ENCODE results near the gene OR2B2. TPM values are rescaled to one million over a fixed set of nuclear protein-coding genes. Genes with fewer than 3 reads are reported as not detected.

Gene OR2B2
- total and polyA plus RNA-seq, 4 donors: not detected

GRCh38 chr6:27894839-27895762 is 17.1 kb downstream of the OR2B2 start:
- Histone ChIP-seq H3K36me3 (ENCODE audit: control insufficient read depth, insufficient read depth, low read length) (no peaks in the 10 kb centered on the region), H3K9me3 (ENCODE audit: control insufficient read depth, insufficient read depth, low read length) (no peaks in the 10 kb centered on the region), H3K4me1 (ENCODE audit: control insufficient read depth, insufficient read depth, low read length) (peaks cover 43% of the 10 kb centered on the region), H3K4me3 (ENCODE audit: low read depth, low read length) (peak overlapping the region; percentile 87), H3K27me3 (ENCODE audit: control insufficient read depth, insufficient read depth, low read length) (no peaks in the 10 kb centered on the region), H3K27ac (ENCODE audit: low read depth, low read length) (peak overlapping the region; percentile 99)
- WGBS (ENCODE audit: insufficient coverage): 0% methylated on average over 18 of the region's 28 CpGs
- DNase-seq (ENCODE audit: low read depth in 4 of 6, low spot score in 6 of 6): peak in 5 of 6 donors; percentile 69 to 97 (median 89)

- H3K27me3 ChIP-seq (ENCODE audit: control insufficient read depth, insufficient read depth, low read length): no peaks in the 10 kb centered on the region
- peak overlapping the region; percentile 99 for H3K27ac ChIP-seq (ENCODE audit: low read depth, low read length)
- 0% methylated on average over 44 of the region's 48 CpGs for WGBS (ENCODE audit: insufficient coverage)
- H3K4me1 ChIP-seq (ENCODE audit: control insufficient read depth, insufficient read depth, low read length): peaks cover 52% of the 10 kb centered on the region
- H3K9me3 ChIP-seq (ENCODE audit: control insufficient read depth, insufficient read depth, low read length): no peaks in the 10 kb centered on the region
- peak overlapping the region; percentile 87 for H3K4me3 ChIP-seq (ENCODE audit: low read depth, low read length)
- DNase-seq (ENCODE audit: low read depth in 4 of 6, low spot score in 6 of 6): peak in 5 of 6 donors; percentile 89 to 99 (median 95)
- no peaks in the 10 kb centered on the region for H3K36me3 ChIP-seq (ENCODE audit: control insufficient read depth, insufficient read depth, low read length)
Measured at GRCh38 chr6:27893836-27894807, 18.1 kb downstream of the OR2B2 start.

- no peaks in the 10 kb centered on the region for H3K27me3 ChIP-seq (ENCODE audit: control insufficient read depth, insufficient read depth, low read length)
- no peaks in the 10 kb centered on the region for H3K9me3 ChIP-seq (ENCODE audit: control insufficient read depth, insufficient read depth, low read length)
- under 1% methylated on average over 35 of the region's 41 CpGs for whole genome bisulfite sequencing (ENCODE audit: insufficient coverage)
- H3K4me1 ChIP-seq (ENCODE audit: control insufficient read depth, insufficient read depth, low read length): peaks cover 52% of the 10 kb centered on the region
- H3K27ac ChIP-seq (ENCODE audit: low read depth, low read length): peak overlapping the region; percentile 99
- peak overlapping the region; percentile 87 for H3K4me3 ChIP-seq (ENCODE audit: low read depth, low read length)
- no peaks in the 10 kb centered on the region for H3K36me3 ChIP-seq (ENCODE audit: control insufficient read depth, insufficient read depth, low read length)
- peak in 5 of 6 donors; percentile 83 to 98 (median 90) for DNase-seq (ENCODE audit: low read depth in 4 of 6, low spot score in 6 of 6)
Measured at GRCh38 chr6:27893059-27893835, 18.9 kb downstream of the OR2B2 start.

- H3K9me3 ChIP-seq (ENCODE audit: control insufficient read depth, insufficient read depth, low read length): no peaks in the 10 kb centered on the region
- peak overlapping the region; percentile 87 for H3K4me3 ChIP-seq (ENCODE audit: low read depth, low read length)
- peak overlapping the region; percentile 99 for H3K27ac ChIP-seq (ENCODE audit: low read depth, low read length)
- DNase-seq (ENCODE audit: low read depth in 4 of 6, low spot score in 6 of 6): no peak
- WGBS (ENCODE audit: insufficient coverage): under 1% methylated on average over 26 of the region's 26 CpGs
- no peaks in the 10 kb centered on the region for H3K27me3 ChIP-seq (ENCODE audit: control insufficient read depth, insufficient read depth, low read length)
- H3K4me1 ChIP-seq (ENCODE audit: control insufficient read depth, insufficient read depth, low read length): peaks cover 52% of the 10 kb centered on the region
- H3K36me3 ChIP-seq (ENCODE audit: control insufficient read depth, insufficient read depth, low read length): no peaks in the 10 kb centered on the region
Measured at GRCh38 chr6:27892649-27893058, 19.5 kb downstream of the OR2B2 start.

GRCh38 chr6:27891320-27891875 is 20.8 kb downstream of the OR2B2 start:
- no peak for DNase-seq (ENCODE audit: low read depth in 4 of 6, low spot score in 6 of 6)
- WGBS (ENCODE audit: insufficient coverage): no CpG with 5 or more reads among the region's 7 CpGs
- H3K9me3 ChIP-seq (ENCODE audit: control insufficient read depth, insufficient read depth, low read length): no peaks in the 10 kb centered on the region
- H3K27me3 ChIP-seq (ENCODE audit: control insufficient read depth, insufficient read depth, low read length): no peaks in the 10 kb centered on the region
- H3K36me3 ChIP-seq (ENCODE audit: control insufficient read depth, insufficient read depth, low read length): no peaks in the 10 kb centered on the region
- peak overlapping the region; percentile 87 for H3K4me3 ChIP-seq (ENCODE audit: low read depth, low read length)
- peak overlapping the region; percentile 99 for H3K27ac ChIP-seq (ENCODE audit: low read depth, low read length)
- peaks cover 52% of the 10 kb centered on the region for H3K4me1 ChIP-seq (ENCODE audit: control insufficient read depth, insufficient read depth, low read length)

GRCh38 chr6:27890445-27891319 is 21.5 kb downstream of the OR2B2 start:
- H3K27me3 ChIP-seq (ENCODE audit: control insufficient read depth, insufficient read depth, low read length): no peaks in the 10 kb centered on the region
- no peaks in the 10 kb centered on the region for H3K36me3 ChIP-seq (ENCODE audit: control insufficient read depth, insufficient read depth, low read length)
- peak overlapping the region; percentile 61 for H3K4me3 ChIP-seq (ENCODE audit: low read depth, low read length)
- peaks cover 46% of the 10 kb centered on the region for H3K4me1 ChIP-seq (ENCODE audit: control insufficient read depth, insufficient read depth, low read length)
- H3K9me3 ChIP-seq (ENCODE audit: control insufficient read depth, insufficient read depth, low read length): no peaks in the 10 kb centered on the region
- 0% methylated on average over 45 of the region's 50 CpGs for WGBS (ENCODE audit: insufficient coverage)
- DNase-seq (ENCODE audit: low read depth in 4 of 6, low spot score in 6 of 6): peak in 5 of 6 donors; percentile 81 to 98 (median 91)
- peak overlapping the region; percentile 99 for H3K27ac ChIP-seq (ENCODE audit: low read depth, low read length)

DNA sequence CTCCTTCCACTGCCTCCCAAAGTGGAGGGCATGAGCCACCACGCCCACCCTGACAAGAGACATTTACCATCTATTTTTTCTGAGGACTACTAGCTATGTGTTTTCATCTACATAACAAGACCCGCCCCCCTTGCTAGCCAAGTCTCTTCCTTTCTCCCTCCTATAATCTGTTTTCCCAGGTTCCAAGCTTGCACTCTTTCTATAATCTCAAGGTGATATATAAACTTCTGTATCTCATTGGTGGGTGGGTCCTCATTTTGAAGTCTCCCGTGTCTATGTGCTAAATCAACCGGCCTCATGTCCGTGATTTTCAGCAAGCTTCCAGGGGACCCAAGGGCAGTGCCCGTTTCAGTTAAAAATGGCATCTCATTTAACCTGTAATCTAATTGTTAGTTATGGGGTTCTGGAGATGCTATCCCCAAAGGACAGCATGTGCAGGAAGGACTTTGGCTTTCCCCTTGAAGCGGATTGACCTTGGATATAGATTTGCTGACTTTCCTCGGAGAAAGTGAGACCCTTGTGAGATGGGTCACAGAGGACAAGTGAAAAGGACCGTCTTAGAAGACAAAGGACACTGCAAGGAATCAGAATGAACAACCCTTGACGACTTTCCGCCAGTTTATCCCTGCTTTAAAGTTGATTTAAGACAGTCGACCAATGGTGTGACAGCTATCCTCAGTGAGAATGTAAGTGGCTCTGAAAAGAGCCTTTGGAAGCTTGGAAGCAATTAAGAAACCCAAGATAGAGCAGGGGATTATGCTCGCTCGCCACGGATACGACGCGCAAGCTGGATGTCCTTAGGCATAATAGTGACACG is 22.4 kb downstream of the OR2B2 start:
- Histone ChIP-seq H3K27ac (ENCODE audit: low read depth, low read length) (peak overlapping the region; percentile 99), H3K9me3 (ENCODE audit: control insufficient read depth, insufficient read depth, low read length) (no peaks in the 10 kb centered on the region), H3K36me3 (ENCODE audit: control insufficient read depth, insufficient read depth, low read length) (no peaks in the 10 kb centered on the region), H3K4me1 (ENCODE audit: control insufficient read depth, insufficient read depth, low read length) (peaks cover 44% of the 10 kb centered on the region), H3K27me3 (ENCODE audit: control insufficient read depth, insufficient read depth, low read length) (no peaks in the 10 kb centered on the region), H3K4me3 (ENCODE audit: low read depth, low read length) (peak overlapping the region; percentile 61)
- peak in 2 of 6 donors; percentile 11 to 19 for DNase-seq (ENCODE audit: low read depth in 4 of 6, low spot score in 6 of 6)
- 7% methylated on average over 15 of the region's 19 CpGs for WGBS (ENCODE audit: insufficient coverage)

DNA sequence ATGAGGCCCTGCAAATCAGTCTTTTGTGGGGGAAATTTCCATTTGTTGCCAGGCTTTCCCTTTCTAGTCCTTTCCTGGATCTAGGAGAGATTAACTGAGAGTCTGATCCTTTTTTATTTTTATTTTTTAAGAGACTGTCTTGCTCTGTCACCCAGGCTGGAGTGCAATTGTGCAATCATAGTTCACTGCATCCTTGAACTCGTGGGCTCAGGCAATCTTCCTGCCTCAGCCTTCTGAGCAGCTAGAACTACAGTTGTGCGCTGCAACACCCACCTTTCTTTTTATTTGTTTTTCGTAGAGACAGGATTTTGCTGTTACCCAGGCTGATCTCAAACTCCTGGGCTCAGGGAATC is 22.9 kb downstream of the OR2B2 start:
- no peak overlapping the region for H3K27ac ChIP-seq (ENCODE audit: low read depth, low read length)
- peaks cover 44% of the 10 kb centered on the region for H3K4me1 ChIP-seq (ENCODE audit: control insufficient read depth, insufficient read depth, low read length)
- no peaks in the 10 kb centered on the region for H3K9me3 ChIP-seq (ENCODE audit: control insufficient read depth, insufficient read depth, low read length)
- no peak for DNase-seq (ENCODE audit: low read depth in 4 of 6, low spot score in 6 of 6)
- WGBS (ENCODE audit: insufficient coverage): 48% methylated on average over 3 of the region's 3 CpGs
- H3K4me3 ChIP-seq (ENCODE audit: low read depth, low read length): no peak overlapping the region
- no peaks in the 10 kb centered on the region for H3K27me3 ChIP-seq (ENCODE audit: control insufficient read depth, insufficient read depth, low read length)
- H3K36me3 ChIP-seq (ENCODE audit: control insufficient read depth, insufficient read depth, low read length): no peaks in the 10 kb centered on the region

Data from spinal cord (tissue), 10 donors.